Aorta (tissue), 5 donors: ENCODE results near the gene ARL10. TPM values are rescaled to one million over a fixed set of nuclear protein-coding genes. Genes with fewer than 3 reads are reported as not detected.

Experiments
- ATAC-seq: fragments of 200-7000 bp; cut with Tn5 transposase; one replicate; pipeline ENCODE4 v1.9.1; 2022; ENCODE audit warnings: moderate library complexity; ENCODE audit not compliant: low FRiP score
- DNase-seq, 2 donors: peaks; one replicate each; pipeline ENCODE4 v3.0.0-alpha.2; 2020
- H3K27ac ChIP-seq, 2 donors: one replicate each; pipeline ENCODE4 v1.5.1; 2013; ENCODE audit warnings: low read length in 2 of 2, mild to moderate bottlenecking in 2 of 2, moderate library complexity in 2 of 2, control low read depth in 1 of 2, inconsistent platforms in 1 of 2, low read depth in 1 of 2
- H3K27me3 ChIP-seq, 2 donors: one replicate each; pipeline ENCODE4 v1.6.1; 2013; ENCODE audit warnings: control low read depth in 1 of 2, low read length in 1 of 2, mild to moderate bottlenecking in 1 of 2, moderate library complexity in 1 of 2; ENCODE audit not compliant: insufficient read depth in 2 of 2, control insufficient read depth in 1 of 2
- H3K36me3 ChIP-seq, 2 donors: one replicate each; pipeline ENCODE4 v1.6.1; 2013; ENCODE audit warnings: control low read depth in 1 of 2, low read length in 1 of 2, mild to moderate bottlenecking in 1 of 2; ENCODE audit not compliant: insufficient read depth in 2 of 2, control insufficient read depth in 1 of 2
- H3K4me1 ChIP-seq, 2 donors: one replicate each; pipeline ENCODE4 v1.6.1; 2013; ENCODE audit warnings: low read length in 2 of 2, control low read depth in 1 of 2, mild to moderate bottlenecking in 1 of 2, moderate library complexity in 1 of 2; ENCODE audit not compliant: insufficient read depth in 2 of 2, control insufficient read depth in 1 of 2
- H3K4me3 ChIP-seq, 2 donors: one replicate each; pipeline ENCODE4 v1.5.1; 2013; ENCODE audit warnings: low read length in 2 of 2, control low read depth in 1 of 2, mild to moderate bottlenecking in 1 of 2
- H3K9me3 ChIP-seq: one replicate; pipeline ENCODE4 v1.6.1; 2013; ENCODE audit warnings: mild to moderate bottlenecking, low read length; ENCODE audit not compliant: control insufficient read depth
- WGBS, 2 donors: extraction: QIAGEN DNeasy Blood & Tissue Kit; methylation state at CpG; one replicate each; pipeline ENCODE4 v1.1.7; 2013; 5-methylcytosine and 5-hydroxymethylcytosine counted together
- intact Hi-C, 2 donors: fragments of 100-400 bp; cut with DNase I; formaldehyde crosslinking; loops; one replicate each; pipeline versions ENCODE4 v1.14.2 to v1.15.0; 2022
- polyA plus RNA-seq, 2 donors: library from polyadenylated mRNA; stranded (reverse); fragments of 200-250 nt; gene quantifications; one replicate each; pipeline ENCODE4 v1.2.3, GENCODE V29; 2013
- total RNA-seq, 2 donors: library from RNA; stranded (reverse); fragmentation: NEBNext Ultra II Directional; extraction: Animal tissue kit (Norgen Biotek cat#: 25700); gene quantifications; one replicate each; pipeline ENCODE4 v1.2.1, GENCODE V29; 2021
- donor health status: healthy with polysubstance abuse.
- donor health status: Bipolar disorder and iron deficiency.
- donor health status: DM: no; HTN: no; CAD: no.
- donor health status: DM: no; HTN: no; CAD: no.
- donor health status: DM: yes; HTN: yes; CAD: no.

ARL10 gene
- total and polyA plus RNA-seq, 4 donors = 1.1 to 32.4 (median 10.8) TPM

DNA sequence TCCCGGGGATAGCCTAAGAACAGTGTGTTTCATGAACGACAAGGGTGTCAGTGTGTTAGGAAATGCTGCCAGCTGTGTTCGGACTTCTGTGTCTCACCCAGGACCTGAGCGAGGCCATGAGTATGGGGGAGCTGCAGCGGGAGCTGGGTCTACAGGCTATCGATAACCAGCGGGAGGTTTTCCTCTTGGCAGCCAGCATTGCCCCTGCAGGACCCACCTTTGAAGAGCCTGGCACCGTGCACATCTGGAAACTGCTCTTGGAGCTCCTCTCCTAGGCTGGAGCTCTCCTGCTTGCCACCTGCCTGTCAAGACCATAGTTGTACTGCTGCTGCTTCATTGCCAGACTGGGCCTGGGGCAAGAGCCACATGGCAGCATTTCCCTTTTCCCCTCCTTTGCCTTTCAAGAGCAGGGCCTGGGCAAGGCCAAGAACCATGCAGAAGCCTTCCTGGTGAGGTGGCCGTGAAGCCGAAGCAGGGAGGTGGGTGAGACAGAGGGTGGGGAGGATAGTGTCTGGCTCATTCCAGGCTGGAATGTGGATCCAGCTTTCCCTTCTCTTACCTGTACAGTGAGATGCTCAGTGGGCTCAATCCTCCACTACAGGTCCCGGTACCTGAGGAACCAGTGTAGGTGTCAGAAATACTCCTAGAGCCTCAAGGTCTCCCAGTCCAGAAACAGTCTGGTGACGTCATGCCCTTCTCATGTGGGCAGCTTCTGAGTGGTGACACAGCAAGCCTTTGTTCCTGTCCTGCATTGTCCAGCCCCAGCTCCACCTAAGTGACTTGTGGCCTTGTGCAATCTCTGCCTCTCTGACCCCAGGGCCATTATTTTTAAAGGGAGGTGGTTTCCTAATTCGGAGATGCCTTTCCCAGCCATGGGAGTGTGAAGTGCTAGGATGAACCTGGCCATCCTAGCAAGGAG is 6.6 kb downstream of the ARL10 start:
- no peak overlapping the region for H3K27ac ChIP-seq
- H3K4me3 ChIP-seq = no peak overlapping the region
- H3K36me3 ChIP-seq = no peaks in the 10 kb centered on the region
- no peaks in the 10 kb centered on the region for H3K4me1 ChIP-seq
- DNase-seq = no peak
- 92 to 93% methylated on average over 13 of the region's 13 CpGs for WGBS, 2 donors
- peak; percentile 24 for ATAC-seq
- no peaks in the 10 kb centered on the region for H3K27me3 ChIP-seq
- no peaks in the 10 kb centered on the region for H3K9me3 ChIP-seq
- intact Hi-C loops = no loop called here

DNA sequence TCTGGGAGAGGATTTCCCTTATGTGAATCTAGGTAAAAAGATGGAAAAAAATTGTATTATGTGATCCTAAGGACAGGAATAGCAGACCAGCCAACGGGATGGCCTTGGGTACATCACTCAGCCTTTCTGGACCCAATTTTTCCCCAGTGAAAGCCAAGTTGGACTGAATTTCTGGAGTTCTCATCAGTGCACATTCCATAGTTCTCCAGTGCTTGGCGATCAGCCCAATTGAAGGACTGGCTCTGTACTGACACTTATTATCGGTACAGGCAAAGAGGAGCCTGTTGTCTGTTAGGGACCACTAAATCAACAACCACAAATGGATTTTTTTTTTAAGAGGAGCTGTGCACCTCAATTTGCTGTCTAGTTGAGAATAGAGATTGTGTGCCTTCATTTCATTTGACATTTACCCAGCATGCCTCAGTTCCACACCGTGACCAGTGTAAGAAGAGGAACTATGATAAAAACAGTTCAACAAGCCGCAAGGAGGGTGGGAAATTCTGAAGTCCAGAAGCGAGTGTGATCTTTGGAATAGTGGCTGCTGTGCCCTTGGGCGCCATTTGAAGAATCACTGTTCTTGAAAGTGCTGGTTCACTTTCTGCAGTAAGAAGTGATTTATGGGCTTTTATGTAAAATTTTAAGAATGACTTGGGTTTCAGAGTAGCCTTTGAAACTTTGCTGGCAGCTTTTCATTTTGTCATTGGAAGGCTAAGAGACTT is 8.0 kb downstream of the ARL10 start:
- WGBS, 2 donors = 44 to 52% methylated on average over 7 of the region's 7 CpGs
- no peak for DNase-seq

DNA sequence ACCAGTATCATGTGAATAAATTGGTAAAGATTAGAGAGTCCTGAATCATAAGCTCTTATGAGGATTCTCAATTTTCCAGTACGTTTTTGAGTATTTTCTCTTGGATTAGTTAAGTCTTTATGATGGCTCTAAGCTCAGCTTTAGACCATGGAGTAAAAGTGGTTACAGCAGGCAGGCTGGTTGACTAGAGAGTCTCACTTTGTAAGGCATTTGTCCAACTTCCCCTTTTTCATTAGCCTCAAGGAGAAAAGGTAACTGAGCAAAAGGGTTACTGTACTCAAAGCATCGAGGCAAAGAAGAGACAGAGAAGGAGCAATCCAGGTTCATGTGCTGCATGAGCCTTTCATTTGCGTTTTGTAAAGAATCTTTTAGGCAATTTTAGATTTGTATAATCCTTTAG is 14.6 kb downstream of the ARL10 start:
- ATAC-seq = no peak
- no peak for DNase-seq
- intact Hi-C loops = loop anchor here in 1 of 2 donors (10.0 kb wide), 1 partner anchor 155 kb away; the partner anchor contains the start of gene RNF44
- Histone ChIP-seq H3K4me1 (no peaks in the 10 kb centered on the region), H3K4me3 (no peak overlapping the region), H3K27ac (no peak overlapping the region), H3K9me3 (no peaks in the 10 kb centered on the region), H3K27me3 (no peaks in the 10 kb centered on the region), H3K36me3 (peaks cover 0 to 3% of the 10 kb centered on the region in 2 donors)
- 92 to 94% methylated on average over 3 of the region's 3 CpGs for WGBS, 2 donors

More for the DNA sequence above, 8.0 kb downstream of the ARL10 start:
- intact Hi-C loops = no loop called here
- Histone ChIP-seq H3K4me3 (no peak overlapping the region), H3K36me3 (no peaks in the 10 kb centered on the region), H3K4me1 (no peaks in the 10 kb centered on the region), H3K9me3 (no peaks in the 10 kb centered on the region), H3K27me3 (no peaks in the 10 kb centered on the region), H3K27ac (no peak overlapping the region)
- ATAC-seq = peak; percentile 72

GRCh38 chr5:176381423-176381822 is 16.1 kb downstream of the ARL10 start:
- 2 to 6% methylated on average over 3 of the region's 3 CpGs for WGBS, 2 donors
- Histone ChIP-seq H3K36me3 (peaks cover 0 to 3% of the 10 kb centered on the region in 2 donors), H3K27me3 (no peaks in the 10 kb centered on the region), H3K4me3 (no peak overlapping the region), H3K9me3 (no peaks in the 10 kb centered on the region), H3K4me1 (no peaks in the 10 kb centered on the region), H3K27ac (peak overlapping the region; percentile 31 to 92)
- DNase-seq (peak; percentile 70 to 71), ATAC-seq (peak; percentile 77)
- intact Hi-C loops = loop anchor here in 1 of 2 donors (10.0 kb wide), 1 partner anchor 153 kb away; the partner anchor contains the start of gene RNF44

GRCh38 chr5:176381979-176382378 is 16.7 kb downstream of the ARL10 start:
- WGBS, 2 donors = 45 to 53% methylated on average over 3 of the region's 3 CpGs
- ATAC-seq = no peak
- intact Hi-C loops = loop anchor here in 1 of 2 donors (10.0 kb wide), 1 partner anchor 153 kb away; the partner anchor contains the start of gene RNF44
- Histone ChIP-seq H3K27ac (peak overlapping the region; percentile 31 to 92), H3K27me3 (no peaks in the 10 kb centered on the region), H3K36me3 (peaks cover 0 to 3% of the 10 kb centered on the region in 2 donors), H3K9me3 (no peaks in the 10 kb centered on the region), H3K4me3 (no peak overlapping the region), H3K4me1 (no peaks in the 10 kb centered on the region)
- peak in 1 of 2 donors; percentile 26 for DNase-seq

- peak in 1 of 2 donors; percentile 17 for DNase-seq
- intact Hi-C loops = loop anchor here in 1 of 2 donors (10.0 kb wide), 1 partner anchor 152 kb away; the partner anchor contains the start of gene RNF44
- Histone ChIP-seq H3K27me3 (no peaks in the 10 kb centered on the region), H3K36me3 (peaks cover 0 to 3% of the 10 kb centered on the region in 2 donors), H3K4me1 (peaks cover 0 to 3% of the 10 kb centered on the region in 2 donors), H3K4me3 (no peak overlapping the region), H3K9me3 (no peaks in the 10 kb centered on the region), H3K27ac (no peak overlapping the region)
- WGBS, 2 donors = 88 to 92% methylated on average over 3 of the region's 3 CpGs
- no peak for ATAC-seq
These were observed 17.4 kb downstream of the ARL10 start for GRCh38 chr5:176382721-176383120.

DNA sequence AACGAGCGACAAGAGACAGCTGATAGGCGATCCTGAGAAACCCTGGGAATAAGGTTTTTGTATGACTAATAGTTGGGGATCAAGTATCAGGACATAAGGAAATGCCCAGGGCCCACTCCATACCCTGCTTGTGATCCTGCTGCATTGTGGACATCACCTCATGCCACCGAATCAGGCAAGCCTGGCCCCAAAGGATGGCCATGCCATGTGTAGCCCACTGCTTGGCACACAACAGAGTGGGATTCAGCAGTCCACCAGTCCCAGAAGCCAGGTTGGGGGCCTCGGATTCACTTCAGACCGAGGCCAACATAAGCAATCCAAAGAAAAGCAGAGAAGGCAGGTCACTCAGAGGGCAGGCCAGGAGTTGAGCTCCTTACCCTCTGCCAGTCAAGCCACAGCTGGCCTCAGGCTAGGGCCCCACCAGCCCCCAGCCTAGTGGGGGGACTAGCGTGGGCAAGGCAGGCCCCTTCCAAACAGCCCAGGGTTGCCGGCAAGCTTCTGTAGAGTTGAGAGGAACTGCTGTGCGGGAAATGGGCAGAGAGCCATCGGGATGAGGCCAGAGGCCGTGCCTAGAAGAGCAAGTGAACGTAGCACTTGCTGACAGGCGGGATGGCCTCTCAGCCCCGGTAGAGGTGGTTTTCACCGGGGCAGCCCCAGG is 18.1 kb downstream of the ARL10 start:
- Histone ChIP-seq H3K4me3 (no peak overlapping the region), H3K27ac (no peak overlapping the region), H3K36me3 (peaks cover 0 to 3% of the 10 kb centered on the region in 2 donors), H3K27me3 (no peaks in the 10 kb centered on the region), H3K9me3 (no peaks in the 10 kb centered on the region), H3K4me1 (peaks cover 0 to 3% of the 10 kb centered on the region in 2 donors)
- WGBS, 2 donors = 83 to 86% methylated on average over 15 of the region's 15 CpGs
- peak in 1 of 2 donors; percentile 69 for DNase-seq
- no peak for ATAC-seq
- intact Hi-C loops = loop anchor here in 1 of 2 donors (10.0 kb wide), 1 partner anchor 151 kb away; the partner anchor contains the start of gene RNF44

DNA sequence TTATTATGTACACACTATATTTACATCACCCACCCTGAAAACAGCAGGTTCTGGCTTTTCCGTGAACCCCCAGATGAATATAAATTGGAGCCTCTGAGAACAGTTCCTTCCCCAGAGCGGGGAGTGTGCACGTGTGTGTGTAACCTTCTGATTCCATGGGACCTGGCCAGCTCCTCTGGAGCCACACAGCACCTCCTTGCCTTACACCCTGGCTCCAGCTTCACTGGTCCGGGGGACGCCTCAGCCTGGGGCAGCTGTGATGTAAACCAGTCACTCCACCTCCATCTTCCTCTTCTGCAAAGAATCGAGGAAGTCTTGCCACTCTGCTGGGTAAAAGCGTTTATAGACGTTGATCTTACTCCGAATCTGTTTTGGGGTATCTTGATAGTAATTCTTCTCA is 18.7 kb downstream of the ARL10 start:
- H3K9me3 ChIP-seq = no peaks in the 10 kb centered on the region
- DNase-seq = peak in 1 of 2 donors; percentile 45
- ATAC-seq = no peak
- H3K27me3 ChIP-seq = no peaks in the 10 kb centered on the region
- intact Hi-C loops = loop anchor here in 1 of 2 donors (10.0 kb wide), 1 partner anchor 151 kb away; the partner anchor contains the start of gene RNF44
- 82 to 87% methylated on average over 9 of the region's 9 CpGs for WGBS, 2 donors
- peaks cover 0 to 3% of the 10 kb centered on the region in 2 donors for H3K4me1 ChIP-seq
- H3K36me3 ChIP-seq = peaks cover 0 to 3% of the 10 kb centered on the region in 2 donors
- no peak overlapping the region for H3K4me3 ChIP-seq
- no peak overlapping the region for H3K27ac ChIP-seq
